HEK293 (cell line): Measurements from ENCODE around the gene TCHP.

Source experiments
- CTCF ChIA-PET: fragments of 350-600 bp; formaldehyde crosslinking; extraction: SDS; loops from one replicate; lab custom pipeline; 2021; ENCODE audit warnings: antibody characterized with exemption; lab: Yijun Ruan, JAX
- POLR2A ChIA-PET: fragments of 300-600 bp; formaldehyde crosslinking; extraction: SDS; loops from one replicate; lab custom pipeline; 2020; ENCODE audit warnings: antibody characterized with exemption, inconsistent platforms; lab: Yijun Ruan, JAX
- H3K27ac ChIP-seq: fragments of 200-500 bp; sonication (Bioruptor generic); 2 replicates; pipeline ENCODE4 v1.5.1; 2014; ENCODE audit warnings: low read depth, low read length, control low read depth, inconsistent platforms; ENCODE audit errors: extremely low read depth
- H3K36me3 ChIP-seq, 2 experiments: fragments of 200-500 bp in 1 of 2; sonication (Bioruptor generic) in 1 of 2; 1 replicate in 1 of 2; 2 replicates in 1 of 2; pipeline ENCODE4 v1.5.1; 2014 to 2017; ENCODE audit warnings: inconsistent platforms in 2 of 2, low read length in 2 of 2; ENCODE audit not compliant: control insufficient read depth in 2 of 2, insufficient read depth in 1 of 2
- H3K4me1 ChIP-seq: fragments of 200-500 bp; sonication (Bioruptor generic); 2 replicates; pipeline ENCODE4 v1.5.1; 2014; ENCODE audit warnings: mild to moderate bottlenecking, low read length, inconsistent platforms; ENCODE audit not compliant: control insufficient read depth, insufficient read depth
- H3K4me3 ChIP-seq: 2 replicates; pipeline ENCODE4 v1.5.1; 2011; ENCODE audit warnings: low read depth, mild to moderate bottlenecking, control low read depth, low read length, moderate library complexity
- H3K9me3 ChIP-seq: fragments of 200-500 bp; sonication (Bioruptor generic); 2 replicates; pipeline ENCODE4 v1.5.1; 2014; ENCODE audit warnings: low read depth, low read length, inconsistent platforms; ENCODE audit not compliant: control insufficient read depth, insufficient read depth
- HOXA7 ChIP-seq: sonication (generic); formaldehyde crosslinking; IDR thresholded peaks from 2 replicates; pipeline ENCODE4 v1.8.1; 2022; ENCODE audit warnings: missing genetic modification reagents, borderline replicate concordance
- MZF1 ChIP-seq: fragments of 450-650 bp; formaldehyde crosslinking; IDR thresholded peaks from 2 replicates; pipeline ENCODE4 v1.5.1; 2017; ENCODE audit warnings: missing biosample characterization, missing genetic modification characterization, borderline replicate concordance
- OSR2 ChIP-seq: fragments of 450-650 bp; formaldehyde crosslinking; IDR thresholded peaks from 2 replicates; pipeline ENCODE4 v1.5.1; 2016; ENCODE audit warnings: missing biosample characterization, missing genetic modification characterization
- PRDM2 ChIP-seq: fragments of 450-650 bp; formaldehyde crosslinking; IDR thresholded peaks from 2 replicates; pipeline ENCODE4 v1.5.1; 2016; ENCODE audit warnings: missing biosample characterization, missing genetic modification characterization, borderline replicate concordance
- ZBTB17 ChIP-seq: fragments of 450-650 bp; formaldehyde crosslinking; IDR thresholded peaks from 2 replicates; pipeline ENCODE4 v1.5.1; 2016; ENCODE audit warnings: missing biosample characterization, missing genetic modification characterization
- ZFP3 ChIP-seq: fragments of 450-650 bp; formaldehyde crosslinking; IDR thresholded peaks from 2 replicates; pipeline ENCODE4 v1.5.1; 2016; ENCODE audit warnings: low read depth, missing biosample characterization, missing genetic modification characterization
- ZNF112 ChIP-seq: fragments of 450-650 bp; formaldehyde crosslinking; IDR thresholded peaks from 2 replicates; pipeline ENCODE4 v1.5.0; 2017; ENCODE audit warnings: missing biosample characterization, missing genetic modification characterization
- ZNF335 ChIP-seq: fragments of 450-650 bp; formaldehyde crosslinking; conservative IDR thresholded peaks from 2 replicates; pipeline ENCODE4 v1.5.1; 2016; ENCODE audit warnings: missing biosample characterization, missing genetic modification characterization
- ZNF404 ChIP-seq: fragments of 450-650 bp; formaldehyde crosslinking; IDR thresholded peaks from 2 replicates; pipeline ENCODE4 v1.5.1; 2017; ENCODE audit warnings: missing biosample characterization, missing genetic modification characterization
- ZNF521 ChIP-seq: fragments of 450-650 bp; formaldehyde crosslinking; IDR thresholded peaks from 2 replicates; pipeline ENCODE4 v1.5.1; 2017; ENCODE audit warnings: missing biosample characterization, mild to moderate bottlenecking, missing genetic modification characterization
- ZNF530 ChIP-seq: fragments of 450-650 bp; formaldehyde crosslinking; IDR thresholded peaks from 2 replicates; pipeline ENCODE4 v1.5.1; 2016; ENCODE audit warnings: low read depth, missing biosample characterization, missing genetic modification characterization
- ZNF548 ChIP-seq: fragments of 450-650 bp; formaldehyde crosslinking; IDR thresholded peaks from 2 replicates; pipeline ENCODE4 v1.5.1; 2016; ENCODE audit warnings: missing biosample characterization, missing genetic modification characterization
- ZNF777 ChIP-seq: fragments of 450-650 bp; formaldehyde crosslinking; IDR thresholded peaks from 2 replicates; pipeline ENCODE4 v1.5.1; 2017; ENCODE audit warnings: missing biosample characterization, missing genetic modification characterization, borderline replicate concordance
- ZSCAN16 ChIP-seq: fragments of 450-650 bp; formaldehyde crosslinking; IDR thresholded peaks from 2 replicates; pipeline ENCODE4 v1.5.1; 2016; ENCODE audit warnings: missing biosample characterization, missing genetic modification characterization
- TF ChIP-seq, protein P1 (sequence below): fragments of 450-650 bp; formaldehyde crosslinking; IDR thresholded peaks from 2 replicates; pipeline ENCODE4 v1.5.1; 2016; ENCODE audit warnings: missing biosample characterization, missing genetic modification characterization, low read depth

TCHP gene

DNA sequence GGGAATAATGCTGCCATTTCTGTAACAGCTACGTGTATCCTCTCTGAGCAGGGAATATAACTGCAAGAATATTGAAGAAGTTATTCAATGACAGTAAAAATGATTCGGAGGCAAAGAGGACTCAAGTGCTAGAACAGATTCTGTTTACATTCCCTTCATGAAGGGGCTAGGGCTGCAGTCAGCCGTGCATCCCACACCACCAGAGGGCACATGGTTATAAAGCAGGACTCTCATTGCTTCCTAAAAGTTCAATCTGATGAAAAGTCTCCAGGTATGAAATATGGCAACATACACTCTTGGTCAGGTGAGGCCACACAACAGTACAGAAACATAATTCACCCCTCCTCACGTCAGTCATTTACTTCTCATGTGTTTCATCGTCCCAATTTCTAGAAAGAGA, 34.0 kb downstream of the TCHP start (continued):
- TF ChIP-seq PRDM2 (no peak), ZNF777 (tag by site-specific recombination) (no peak)

DNA sequence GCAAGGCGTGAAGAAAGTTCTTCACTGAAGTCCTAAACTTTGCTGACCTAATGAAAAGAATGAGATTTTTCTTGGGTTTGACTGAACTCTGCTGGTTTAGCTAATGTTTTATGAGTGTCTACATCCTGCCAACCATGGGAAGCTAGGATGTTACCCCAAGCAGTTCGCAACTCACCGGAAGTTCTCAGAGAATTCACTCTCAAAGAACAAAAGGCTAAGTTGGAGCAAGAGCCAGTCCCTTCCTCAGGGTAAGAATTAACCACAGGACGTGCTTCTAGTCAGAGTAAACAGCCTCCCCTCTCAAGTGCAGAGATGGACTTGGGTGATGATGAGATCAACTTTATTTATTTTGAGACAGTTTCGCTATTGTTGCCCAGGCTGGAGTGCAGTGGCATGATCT, 37.3 kb downstream of the TCHP start:
- Histone ChIP-seq H3K4me1 (no peaks in the 10 kb centered on the region), H3K4me3 (no peak overlapping the region), H3K27ac (no peak overlapping the region), H3K36me3 (peaks cover 36 to 60% of the 10 kb centered on the region in 2 experiments; a peak in 2 of 3 replicates), H3K9me3 (no peaks in the 10 kb centered on the region)
- ChIA-PET CTCF (interaction anchor here (0.6 kb wide), 2 partner anchors 88 to 684 kb away, joined by 3 read pairs; no protein-coding TSS in a partner anchor), POLR2A (no interaction called here)
- TF ChIP-seq ZNF335 = no peak

GRCh38 chr12:109938947-109939346, 38.9 kb downstream of the TCHP start:
- TF ChIP-seq ZSCAN16 (tag by site-specific recombination) (no peak), ZNF548 (tag by site-specific recombination) (no peak), HOXA7 (CRISPR knock-in tag) (no peak), ZFP3 (tag by site-specific recombination) (no peak), ZNF404 (tag by site-specific recombination) (no peak), ZBTB17 (tag by site-specific recombination) (no peak), ZNF521 (no peak), ZNF530 (no peak), MZF1 (tag by site-specific recombination) (no peak), OSR2 (no peak), ZNF112 (no peak)
- TF ChIP-seq, protein P1, sequence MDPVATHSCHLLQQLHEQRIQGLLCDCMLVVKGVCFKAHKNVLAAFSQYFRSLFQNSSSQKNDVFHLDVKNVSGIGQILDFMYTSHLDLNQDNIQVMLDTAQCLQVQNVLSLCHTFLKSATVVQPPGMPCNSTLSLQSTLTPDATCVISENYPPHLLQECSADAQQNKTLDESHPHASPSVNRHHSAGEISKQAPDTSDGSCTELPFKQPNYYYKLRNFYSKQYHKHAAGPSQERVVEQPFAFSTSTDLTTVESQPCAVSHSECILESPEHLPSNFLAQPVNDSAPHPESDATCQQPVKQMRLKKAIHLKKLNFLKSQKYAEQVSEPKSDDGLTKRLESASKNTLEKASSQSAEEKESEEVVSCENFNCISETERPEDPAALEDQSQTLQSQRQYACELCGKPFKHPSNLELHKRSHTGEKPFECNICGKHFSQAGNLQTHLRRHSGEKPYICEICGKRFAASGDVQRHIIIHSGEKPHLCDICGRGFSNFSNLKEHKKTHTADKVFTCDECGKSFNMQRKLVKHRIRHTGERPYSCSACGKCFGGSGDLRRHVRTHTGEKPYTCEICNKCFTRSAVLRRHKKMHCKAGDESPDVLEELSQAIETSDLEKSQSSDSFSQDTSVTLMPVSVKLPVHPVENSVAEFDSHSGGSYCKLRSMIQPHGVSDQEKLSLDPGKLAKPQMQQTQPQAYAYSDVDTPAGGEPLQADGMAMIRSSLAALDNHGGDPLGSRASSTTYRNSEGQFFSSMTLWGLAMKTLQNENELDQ (tag by site-specific recombination) = no peak
- H3K27ac ChIP-seq = no peak overlapping the region
- H3K9me3 ChIP-seq = no peaks in the 10 kb centered on the region
- ChIA-PET CTCF (interaction anchor here (1.5 kb wide), 1 partner anchor 86 kb away, joined by 3 read pairs; no protein-coding TSS in a partner anchor), POLR2A (no interaction called here)
- no peak overlapping the region for H3K4me3 ChIP-seq
- H3K36me3 ChIP-seq = peaks cover 29 to 52% of the 10 kb centered on the region in 2 experiments; a peak in 2 of 3 replicates
- H3K4me1 ChIP-seq = no peaks in the 10 kb centered on the region
